Hypothalamus (tissue), 51 donors: ENCODE data around the gene FBRSL1.
"Not testable (repeated sequence)": the region's sequence is repeated elsewhere in the genome, so short reads cannot be mapped to it uniquely, and the experiment has no call there.

ENCODE experiments used
- DNase-seq, 51 donors: peaks; one replicate each; lab custom pipeline; 2025; lab: John Stamatoyannopoulos, UW

Gene FBRSL1

DNA sequence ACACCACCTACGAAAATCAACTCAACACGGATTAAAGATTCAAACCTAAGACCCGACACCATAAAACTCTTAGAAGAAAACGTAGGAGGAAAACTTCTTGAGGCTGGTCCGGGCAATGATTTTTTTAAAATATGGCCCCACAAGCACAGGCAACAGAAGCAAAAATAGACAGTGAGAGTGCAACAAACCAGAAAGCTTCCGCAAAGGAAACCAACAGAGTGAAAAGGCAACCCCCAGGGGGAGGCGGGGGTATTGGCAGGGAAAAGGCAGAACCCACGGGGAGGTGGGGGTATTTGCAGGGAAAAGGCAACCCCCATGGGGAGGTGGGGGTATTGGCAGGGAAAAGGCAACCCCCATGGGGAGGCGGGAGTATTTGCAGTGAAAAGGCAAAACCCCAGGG lies 20.5 kb upstream of the FBRSL1 start:
- no peak for DNase-seq

DNA sequence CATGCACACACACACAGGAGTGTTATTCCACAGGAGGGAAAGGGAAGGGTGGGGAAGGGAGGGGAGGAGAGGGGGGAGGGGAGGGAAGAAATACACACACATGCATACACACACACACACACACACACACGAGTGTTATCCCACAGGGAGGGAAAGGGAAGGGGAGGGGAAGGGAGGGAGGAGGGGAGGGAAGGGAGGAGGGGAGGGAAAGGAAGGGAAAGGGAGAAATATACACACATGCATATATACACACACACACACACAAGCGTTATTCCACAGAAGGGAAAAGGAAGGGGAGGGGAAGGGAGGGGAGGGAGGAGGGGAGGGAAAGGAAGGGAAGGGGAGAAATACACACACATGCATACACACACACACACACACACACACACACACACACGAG lies 19.6 kb upstream of the FBRSL1 start:
- DNase-seq: no peak

DNA sequence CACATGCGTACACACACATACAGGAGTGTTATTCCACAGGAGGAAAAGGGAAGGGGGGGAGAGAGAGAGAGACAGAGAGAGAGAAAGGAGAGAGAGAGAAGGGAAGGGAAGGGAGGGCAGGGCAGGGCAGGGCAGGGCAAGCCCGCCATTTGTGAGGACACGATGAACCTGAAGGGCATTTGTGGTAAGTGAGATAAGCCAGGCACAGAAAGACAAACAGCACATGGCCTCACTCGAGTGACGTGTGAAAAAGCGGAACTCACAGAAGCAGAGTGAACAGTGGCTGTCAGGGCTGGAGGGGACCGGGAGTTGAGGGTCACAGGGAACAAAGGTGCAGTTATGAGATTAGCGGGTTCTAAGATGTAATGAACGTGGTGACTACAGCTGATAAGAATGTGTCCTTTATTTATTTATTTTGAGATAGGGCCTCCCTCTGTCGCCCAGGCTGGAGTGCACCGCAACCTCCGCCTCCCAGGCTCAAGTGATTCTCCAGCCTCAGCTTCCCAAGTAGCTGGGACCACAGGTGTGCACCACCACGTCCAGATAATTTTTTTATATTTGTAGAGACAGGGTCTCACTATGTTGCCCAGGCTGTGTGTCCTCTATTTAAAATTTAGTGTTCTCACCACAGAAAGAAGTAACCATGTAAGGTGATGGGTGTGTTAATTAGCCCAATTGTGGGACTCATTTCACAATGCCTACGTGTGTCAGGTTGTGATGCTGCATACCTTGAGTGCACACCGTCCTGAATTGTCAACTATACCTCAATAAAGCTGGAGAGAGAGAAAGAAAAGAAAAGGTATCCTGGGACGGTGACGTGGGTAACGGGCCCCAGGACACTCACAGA lies 18.7 kb upstream of the FBRSL1 start:
- no peak for DNase-seq

DNA sequence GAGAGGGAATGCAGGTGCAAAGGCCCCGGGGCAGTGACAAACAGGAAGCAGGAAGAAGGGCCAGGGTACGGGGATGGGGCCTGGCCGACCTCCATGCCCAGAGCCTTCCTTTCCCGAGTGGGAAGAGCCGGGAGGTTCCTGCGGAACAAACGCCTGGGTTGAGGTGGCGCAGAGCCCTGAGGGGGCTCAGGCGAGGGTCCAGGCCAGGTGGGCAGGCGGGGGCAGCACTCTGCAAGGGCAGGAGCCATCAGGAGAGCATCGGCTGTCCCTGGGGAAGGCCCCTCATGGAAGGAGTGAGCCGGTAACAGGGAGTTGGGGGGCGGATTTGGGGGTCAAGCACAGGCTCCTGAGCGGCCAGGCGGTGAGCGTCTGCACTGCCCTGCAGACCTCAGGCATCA lies 18.1 kb upstream of the FBRSL1 start:
- DNase-seq: no peak

DNA sequence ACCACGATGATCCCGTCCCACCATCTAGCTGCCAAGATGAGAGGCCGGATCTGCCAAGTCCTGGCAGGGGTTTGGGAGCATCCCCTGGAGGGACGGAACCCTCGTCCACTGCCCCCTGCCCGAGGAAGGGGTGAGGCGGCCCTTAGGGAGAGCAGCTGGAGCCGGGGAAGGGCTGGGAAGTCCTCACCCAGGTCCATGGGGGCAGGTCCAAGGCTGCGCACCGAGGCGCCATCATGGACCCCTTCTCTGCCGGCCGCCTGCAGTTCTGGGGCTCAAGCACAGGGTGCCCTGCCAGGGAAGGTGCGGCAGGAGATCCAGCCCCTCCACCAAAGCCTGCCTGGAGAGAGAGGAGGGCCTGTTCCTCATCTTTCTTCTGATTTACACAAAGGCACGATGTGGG lies 17.6 kb upstream of the FBRSL1 start:
- DNase-seq: no peak

DNA sequence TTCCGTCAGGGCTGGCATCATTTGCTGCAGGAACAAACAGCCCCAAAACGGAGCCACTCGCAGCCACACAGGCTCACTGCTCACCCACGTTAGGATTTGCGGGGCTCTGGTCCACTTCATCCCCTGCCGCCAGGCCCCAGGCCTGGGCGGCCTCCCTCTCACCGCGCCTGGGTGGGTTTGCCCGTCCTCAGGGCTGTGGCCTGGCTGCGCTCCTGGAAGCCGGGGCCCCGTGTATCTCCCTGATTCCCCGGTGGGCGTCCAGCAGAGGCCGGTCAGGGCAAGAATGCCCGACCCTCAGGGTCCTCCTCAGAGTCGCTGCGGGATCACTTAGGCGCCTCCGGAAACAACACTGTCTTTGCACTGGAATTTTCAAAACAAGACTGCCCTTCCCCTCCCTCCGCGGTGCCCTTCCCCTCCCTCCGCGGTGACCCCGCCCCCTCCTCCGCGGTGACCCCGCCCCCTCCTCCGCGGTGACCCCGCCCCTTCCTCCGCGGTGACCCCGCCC lies 15.7 kb upstream of the FBRSL1 start:
- DNase-seq: no peak

DNA sequence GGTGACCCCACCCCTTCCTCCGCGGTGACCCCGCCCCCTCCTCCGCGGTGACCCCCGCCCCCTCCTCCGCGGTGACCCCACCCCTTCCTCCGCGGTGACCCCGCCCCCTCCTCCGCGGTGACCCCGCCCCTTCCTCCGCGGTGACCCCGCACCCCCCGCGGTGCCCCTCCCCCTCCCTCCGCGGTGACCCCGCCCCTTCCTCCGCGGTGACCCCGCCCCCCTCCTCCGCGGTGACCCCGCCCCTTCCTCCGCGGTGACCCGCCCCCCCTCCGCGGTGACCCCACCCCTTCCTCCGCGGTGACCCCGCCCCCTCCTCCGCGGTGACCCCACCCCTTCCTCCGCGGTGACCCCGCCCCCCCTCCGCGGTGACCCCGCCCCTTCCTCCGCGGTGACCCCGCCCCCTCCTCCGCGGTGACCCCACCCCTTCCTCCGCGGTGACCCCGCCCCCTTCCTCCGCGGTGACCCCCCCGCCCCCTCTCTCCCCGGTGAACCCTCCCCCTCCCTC lies 15.1 kb upstream of the FBRSL1 start:
- DNase-seq: not testable (repeated sequence)

DNA sequence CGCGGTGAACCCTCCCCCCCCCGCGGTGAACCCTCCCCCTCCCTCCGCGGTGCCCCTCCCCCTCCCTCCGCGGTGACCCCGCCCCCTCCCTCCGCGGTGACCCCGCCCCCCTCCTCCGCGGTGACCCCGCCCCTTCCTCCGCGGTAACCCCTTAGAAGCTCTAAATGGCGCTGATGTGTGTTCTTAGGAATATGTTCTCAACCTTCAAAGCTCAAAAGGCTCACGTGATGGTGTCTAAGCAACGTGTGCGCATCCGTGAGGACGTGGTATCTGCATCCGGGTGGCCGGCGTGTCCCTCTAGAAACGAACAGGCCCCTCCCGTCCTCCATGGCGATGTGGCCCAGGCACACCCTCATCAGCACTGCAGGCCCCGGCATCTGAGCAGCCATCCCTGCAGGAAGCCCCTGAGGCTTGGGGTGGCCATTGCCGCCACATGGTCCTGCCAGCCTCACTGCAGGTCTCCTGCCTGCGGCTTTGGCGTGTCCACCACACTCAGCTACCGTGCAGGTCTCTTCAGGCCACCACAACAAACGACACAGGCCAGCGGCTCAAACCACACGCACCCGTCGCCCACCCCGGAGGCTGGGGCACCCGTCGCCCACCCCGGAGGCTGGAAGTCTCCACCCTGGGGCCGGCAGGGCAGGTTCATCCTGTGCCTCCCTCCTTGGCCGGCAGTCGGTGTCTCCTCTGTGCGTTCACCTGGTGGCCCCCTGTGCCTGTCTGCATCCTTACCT lies 14.5 kb upstream of the FBRSL1 start:
- no peak for DNase-seq

DNA sequence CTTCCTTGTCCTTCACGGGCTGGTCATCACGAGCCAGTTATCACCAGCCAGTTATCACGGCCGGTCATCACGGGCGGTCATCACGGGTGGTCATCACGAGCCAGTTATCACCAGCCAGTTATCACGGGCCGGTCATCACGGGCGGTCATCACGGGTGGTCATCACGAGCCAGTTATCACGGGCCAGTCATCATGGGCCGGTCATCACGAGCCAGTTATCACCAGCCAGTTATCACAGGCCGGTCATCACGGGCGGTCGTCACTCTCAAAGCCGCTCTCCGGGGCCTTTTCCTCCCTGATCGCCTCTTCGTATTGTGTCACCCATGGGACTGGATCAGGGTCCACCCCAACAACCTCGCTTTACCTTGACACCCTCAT lies 13.9 kb upstream of the FBRSL1 start:
- no peak for DNase-seq

DNA sequence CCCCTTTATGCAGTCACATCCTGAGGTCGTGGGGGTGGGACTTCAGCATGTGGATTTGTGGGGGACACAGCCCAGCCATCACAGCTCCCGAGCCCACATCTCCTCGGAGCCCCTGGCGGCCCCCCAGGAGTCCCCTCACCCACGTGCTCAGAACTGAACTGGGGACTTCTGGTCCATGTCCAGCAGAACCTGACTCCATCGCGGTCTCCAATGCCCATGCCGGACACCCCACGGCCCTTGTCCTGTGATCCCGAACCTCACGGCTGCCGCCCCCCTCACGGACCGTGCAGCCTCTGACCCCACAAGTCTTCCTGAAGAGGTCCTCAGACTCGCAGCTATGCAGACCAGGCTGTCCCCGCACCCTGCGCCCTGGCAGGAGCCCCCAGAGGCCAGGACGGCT lies 13.5 kb upstream of the FBRSL1 start:
- no peak for DNase-seq

DNA sequence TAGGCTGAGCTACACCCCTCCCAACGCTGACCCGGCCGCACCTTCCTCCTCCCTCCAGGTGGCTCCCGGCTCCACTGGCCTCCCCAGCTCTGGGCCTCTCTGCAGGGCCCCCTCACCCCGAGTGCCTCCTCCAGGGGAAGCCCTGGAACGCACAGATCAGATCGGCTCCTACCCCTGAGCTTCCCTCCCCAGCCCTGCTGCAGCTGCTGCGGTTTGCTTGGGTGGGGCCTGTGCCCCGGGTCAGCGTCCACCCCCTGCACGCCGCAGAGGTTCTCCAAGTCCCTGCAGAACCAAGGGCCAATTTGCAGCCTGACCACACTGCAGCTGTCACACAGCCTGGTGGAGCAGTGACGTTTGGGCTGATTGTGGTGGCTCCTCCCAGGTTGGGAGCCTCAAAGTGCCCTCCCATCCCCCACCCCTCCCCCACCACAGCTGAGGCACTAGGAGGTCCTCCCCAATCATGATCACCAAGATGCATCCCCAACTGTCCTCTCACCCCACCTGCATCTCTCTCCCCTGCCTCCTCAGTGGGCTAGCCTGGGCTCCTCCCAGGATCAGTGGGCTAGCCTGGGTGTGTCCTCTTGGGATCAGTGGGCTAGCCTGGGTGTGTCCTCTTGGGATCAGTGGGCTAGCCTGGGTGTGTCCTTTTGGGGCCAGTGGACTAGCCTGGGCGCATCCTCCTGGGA lies 12.8 kb upstream of the FBRSL1 start:
- DNase-seq: no peak

DNA sequence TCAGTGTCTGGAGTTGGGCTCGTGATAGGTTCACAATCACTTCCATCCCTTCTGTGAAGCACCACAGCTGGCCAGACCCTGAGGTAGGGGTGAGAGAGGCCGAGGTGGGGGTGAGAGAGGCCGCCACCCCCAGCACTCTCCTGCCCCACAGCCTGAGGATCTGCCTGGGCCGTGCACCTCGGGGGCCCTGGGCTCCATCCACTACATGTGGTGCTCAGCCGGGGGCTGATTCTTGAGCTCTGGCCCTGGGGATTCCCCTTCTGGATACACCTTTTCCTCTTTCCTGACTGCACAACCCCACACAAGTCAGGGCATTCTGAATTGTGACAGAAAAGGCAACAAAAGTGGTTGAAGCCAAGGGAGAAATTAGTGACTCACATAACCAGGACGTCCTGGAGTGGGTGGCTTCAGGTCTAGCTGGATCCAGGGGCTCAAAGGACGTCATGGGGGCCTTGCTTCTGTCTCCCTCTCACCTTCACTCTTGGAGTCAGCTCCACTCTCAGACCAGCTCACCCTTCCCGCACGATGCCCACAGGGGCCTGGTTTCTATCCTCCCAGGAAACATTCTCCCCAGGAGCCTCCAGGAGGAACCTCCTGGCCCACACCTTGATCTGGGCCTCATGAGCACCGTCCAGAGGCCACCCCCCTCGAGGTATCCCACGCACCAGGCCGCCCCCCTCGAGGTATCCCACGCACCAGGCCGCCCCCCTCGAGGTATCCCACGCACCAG lies 12.1 kb upstream of the FBRSL1 start:
- DNase-seq: no peak

DNA sequence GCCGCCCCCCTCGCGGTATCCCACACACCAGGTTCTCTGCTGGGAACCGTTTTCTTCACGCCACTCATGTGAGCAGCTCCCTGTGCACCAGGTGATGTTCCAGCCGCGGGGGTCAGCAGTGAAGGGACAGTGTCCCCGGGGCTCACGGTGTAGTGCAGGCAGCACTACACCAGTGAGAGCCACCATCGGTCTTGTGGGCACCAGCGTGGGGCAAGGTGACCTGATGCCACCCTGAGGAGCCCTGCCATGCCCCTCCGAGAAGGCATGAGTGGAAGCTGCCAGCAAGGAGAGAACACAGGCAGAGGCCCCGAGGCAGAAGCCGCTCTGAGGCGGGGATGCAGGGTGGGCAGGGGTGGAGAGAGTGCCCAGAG lies 11.5 kb upstream of the FBRSL1 start:
- DNase-seq: no peak

DNA sequence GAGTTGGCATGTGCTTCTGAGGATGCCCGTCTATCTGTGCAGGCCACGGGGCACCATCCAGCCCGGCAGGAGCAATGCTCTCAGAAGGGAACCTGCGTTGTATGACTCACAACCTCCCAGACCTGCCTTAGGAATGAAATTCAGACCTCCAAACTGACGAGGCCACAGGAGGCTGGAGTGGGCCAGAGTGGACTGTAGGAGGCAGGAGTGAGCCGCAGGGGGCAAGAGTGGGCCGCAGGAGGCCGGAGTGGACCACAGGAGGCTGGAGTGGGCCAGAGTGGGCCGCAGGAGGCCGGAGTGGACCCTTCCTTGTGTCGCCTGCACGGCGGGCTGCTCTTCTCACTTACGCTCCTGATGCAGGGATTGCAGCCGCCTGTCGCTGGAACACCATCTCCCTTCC lies 11.1 kb upstream of the FBRSL1 start:
- DNase-seq: no peak

DNA sequence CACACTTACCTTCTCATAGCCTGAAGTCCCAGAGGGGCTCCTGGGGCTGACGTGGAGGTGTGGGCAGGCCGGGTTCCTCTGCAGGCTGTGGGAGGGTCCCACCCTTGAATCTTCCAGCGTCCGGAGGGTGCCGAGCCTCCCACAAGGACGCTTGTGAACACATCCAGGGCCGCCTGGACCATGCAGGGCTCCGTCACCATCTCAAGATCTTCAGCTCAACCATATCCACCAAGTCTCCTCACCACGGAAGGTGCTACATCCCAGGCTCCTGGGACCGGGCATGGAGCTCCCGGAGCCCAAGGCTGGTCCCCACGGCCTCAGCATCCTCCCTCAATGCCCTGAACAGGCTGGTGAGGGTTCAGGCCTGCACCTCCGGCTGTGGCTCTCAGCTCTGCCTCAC lies 10.7 kb upstream of the FBRSL1 start:
- no peak for DNase-seq

DNA sequence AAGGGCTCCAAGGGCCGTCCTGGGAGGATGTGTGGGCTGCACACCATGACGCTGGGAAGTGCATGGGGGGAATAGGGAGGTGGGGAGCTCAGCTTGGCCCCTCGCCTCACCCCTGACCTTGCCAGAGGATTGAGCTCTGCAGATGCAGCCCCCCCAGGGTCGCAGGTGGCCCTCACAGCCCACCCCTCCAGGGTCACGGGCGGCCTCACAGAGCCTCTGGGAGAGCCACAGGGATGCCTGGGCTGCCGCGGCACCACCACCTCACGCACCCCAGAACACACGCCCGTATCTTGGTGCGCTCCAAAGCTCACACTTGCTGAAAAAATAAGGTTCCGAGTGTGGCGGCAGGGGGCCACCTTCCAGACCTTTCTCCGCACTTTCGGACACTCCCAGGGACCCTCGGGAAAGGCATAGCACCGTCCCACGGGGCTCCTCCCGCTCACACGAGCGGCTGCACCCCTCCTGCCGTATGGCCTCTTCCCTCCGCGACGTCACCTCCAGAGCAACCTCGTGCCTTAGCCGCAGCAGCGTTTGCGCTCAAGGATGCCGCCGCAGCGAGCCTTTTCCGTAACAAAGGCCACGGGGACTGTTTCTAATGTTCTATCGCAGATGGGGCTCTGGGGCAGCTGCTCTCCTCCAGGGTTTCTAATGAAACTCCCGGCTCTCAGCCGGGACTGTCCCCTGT lies 9.9 kb upstream of the FBRSL1 start:
- DNase-seq: no peak

DNA sequence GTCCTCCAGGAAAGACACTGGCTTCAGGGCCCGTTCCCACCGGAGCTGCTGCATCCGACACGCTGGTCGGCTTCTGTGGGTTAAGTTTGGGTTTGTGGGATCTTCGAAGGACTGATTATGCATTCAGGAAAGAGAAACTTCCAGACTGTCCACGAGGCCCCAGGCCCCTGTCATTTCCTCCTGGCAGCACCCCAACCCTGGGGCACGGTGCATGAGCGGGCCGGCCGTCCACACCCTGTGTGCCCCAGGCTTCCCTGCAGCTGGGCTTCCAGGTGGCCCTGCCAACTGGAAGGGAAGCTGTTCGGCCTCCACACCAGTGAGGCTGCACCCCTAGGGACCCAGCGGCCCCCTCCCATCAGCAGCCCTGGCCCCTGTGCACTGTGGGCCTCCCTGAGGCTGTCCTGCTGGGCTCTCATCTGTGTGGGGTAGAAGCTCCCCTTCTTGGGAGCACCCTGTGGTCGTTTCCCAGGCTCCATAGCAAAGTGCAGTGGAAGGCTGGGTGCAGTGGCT lies 9.3 kb upstream of the FBRSL1 start:
- no peak for DNase-seq

DNA sequence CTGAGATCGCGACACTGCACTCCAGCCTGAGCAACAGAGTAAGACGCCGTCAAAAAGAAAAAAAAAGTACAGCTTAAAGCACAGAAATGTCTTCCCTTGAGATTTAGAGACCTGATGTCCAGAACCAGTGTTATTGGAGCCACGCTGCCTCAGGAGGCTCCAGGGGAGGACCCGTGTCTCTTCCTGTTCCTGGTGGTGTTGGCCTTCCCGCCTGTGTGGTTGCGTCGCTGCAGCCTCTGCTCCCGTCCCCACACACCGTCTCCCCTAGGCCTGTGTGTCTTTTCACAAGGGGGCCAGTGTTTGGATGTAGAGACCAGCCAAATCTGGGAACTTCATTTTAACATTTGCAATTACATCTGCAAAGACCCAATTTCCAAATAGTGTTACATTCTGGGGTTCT lies 8.6 kb upstream of the FBRSL1 start:
- DNase-seq: no peak

DNA sequence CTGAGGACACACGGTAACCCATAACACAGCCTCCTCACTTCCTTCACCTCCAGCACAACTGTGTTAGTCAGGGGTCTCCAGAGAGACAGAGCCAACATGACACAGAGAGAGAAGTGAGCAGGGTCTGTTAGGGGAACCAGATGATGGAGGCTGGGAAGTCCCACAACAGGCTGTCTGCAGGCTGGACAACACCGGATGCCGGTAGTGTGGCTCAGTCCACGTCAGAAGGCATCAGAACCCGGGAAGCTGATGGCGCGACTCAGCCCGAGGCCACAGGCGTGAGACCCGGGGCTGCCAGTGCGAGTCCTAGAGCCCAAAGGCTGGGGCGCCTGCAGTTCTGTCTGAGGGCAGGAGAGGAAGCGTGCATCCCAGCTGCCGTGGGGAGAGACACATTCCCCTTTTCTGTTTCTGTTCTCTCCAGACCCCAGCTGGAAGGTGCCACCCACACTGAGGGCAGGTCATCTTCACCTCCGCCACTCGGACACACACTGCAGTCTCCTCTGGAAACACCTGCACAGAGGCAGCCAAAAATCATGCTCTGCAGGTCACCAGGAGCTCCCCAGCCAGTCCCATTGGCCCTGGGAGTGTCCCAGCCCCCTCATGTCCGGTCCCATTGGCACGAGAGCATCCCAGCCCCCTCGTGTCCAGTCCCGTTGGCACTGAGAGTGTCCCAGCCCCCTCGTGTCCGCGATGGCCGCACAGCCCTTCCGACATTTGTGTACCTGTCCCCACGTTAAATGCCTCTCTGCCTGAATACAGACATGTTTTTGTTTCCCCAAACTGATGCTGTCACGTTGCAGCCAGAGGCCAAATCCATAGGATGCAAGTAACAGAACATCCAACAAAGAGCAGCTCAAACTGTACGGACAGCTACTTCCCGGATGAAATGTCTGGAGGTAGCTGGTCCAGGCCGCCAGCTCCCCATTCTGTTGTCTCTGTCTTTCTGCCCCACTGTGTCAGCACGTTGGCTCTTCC lies 7.9 kb upstream of the FBRSL1 start:
- peak in 1 of 51 donors; percentile 23 for DNase-seq
